Common myeloid progenitor, CD34-positive (primary cell): ENCODE data around the gene GPANK1.

Experiments
- CTCF ChIA-PET: fragments of 350-600 bp; sonication (Branson Sonifier 250); formaldehyde crosslinking; loops from one replicate; lab custom pipeline; 2021; ENCODE audit warnings: antibody characterized with exemption; lab: Charles Lee
- POLR2A ChIA-PET: fragments of 350-600 bp; sonication (Branson Sonifier 250); formaldehyde crosslinking; loops from one replicate; lab custom pipeline; 2021; ENCODE audit warnings: antibody characterized with exemption; lab: Charles Lee
- DNase-seq, 3 donors: peaks; one replicate each; pipeline versions ENCODE4 v3.0.0 to v3.0.0-alpha.2; 2013
- H3K27ac ChIP-seq, 2 experiments: 1 replicate in 1 of 2; 2 replicates in 1 of 2; pipeline ENCODE4 v1.7.0; 2013; ENCODE audit warnings: inconsistent platforms in 2 of 2, low read length in 2 of 2, mild to moderate bottlenecking in 2 of 2, low read depth in 1 of 2, moderate library complexity in 1 of 2; ENCODE audit not compliant: severe bottlenecking in 2 of 2, insufficient read depth in 1 of 2, poor library complexity in 1 of 2
- H3K27me3 ChIP-seq, 5 experiments: replicated peaks in 2 of 5; 1 replicate in 3 of 5; 2 replicates in 2 of 5; pipeline versions ENCODE4 v1.6.1 to v1.7.0; 2013; ENCODE audit warnings: low read length in 4 of 5, mild to moderate bottlenecking in 2 of 5, moderate library complexity in 2 of 5, inconsistent platforms in 1 of 5; ENCODE audit not compliant: insufficient read depth in 5 of 5, control insufficient read depth in 4 of 5
- H3K36me3 ChIP-seq, 4 experiments: 1 replicate in 2 of 4; 2 replicates in 2 of 4; pipeline versions ENCODE4 v1.6.1 to v1.7.0; 2013; ENCODE audit warnings: low read length in 3 of 4, control low read depth in 1 of 4, mild to moderate bottlenecking in 1 of 4; ENCODE audit not compliant: control insufficient read depth in 4 of 4, insufficient read depth in 4 of 4
- H3K4me1 ChIP-seq, 4 experiments: 1 replicate in 3 of 4; 2 replicates in 1 of 4; pipeline versions ENCODE4 v1.6.1 to v1.7.1; 2013; ENCODE audit warnings: low read length in 3 of 4, mild to moderate bottlenecking in 3 of 4, control low read depth in 1 of 4, inconsistent platforms in 1 of 4, moderate library complexity in 1 of 4; ENCODE audit not compliant: control insufficient read depth in 4 of 4, insufficient read depth in 4 of 4; ENCODE audit errors: control extremely low read depth in 1 of 4
- H3K4me3 ChIP-seq, 7 experiments: 1 replicate in 4 of 7; 2 replicates in 3 of 7; pipeline versions ENCODE4 v1.5.1 to v1.7.0; 2013; ENCODE audit warnings: mild to moderate bottlenecking in 7 of 7, low read length in 6 of 7, moderate library complexity in 6 of 7, inconsistent platforms in 2 of 7, low read depth in 2 of 7, control low read depth in 1 of 7; ENCODE audit not compliant: insufficient read depth in 4 of 7, control insufficient read depth in 1 of 7; ENCODE audit errors: extremely low read depth in 1 of 7
- H3K9me3 ChIP-seq, 5 experiments: 1 replicate in 4 of 5; 2 replicates in 1 of 5; pipeline versions ENCODE4 v1.6.1 to v1.7.1; 2013; ENCODE audit warnings: low read length in 4 of 5, mild to moderate bottlenecking in 2 of 5, inconsistent platforms in 1 of 5, low read depth in 1 of 5, moderate library complexity in 1 of 5; ENCODE audit not compliant: control insufficient read depth in 4 of 5, insufficient read depth in 2 of 5; ENCODE audit errors: control extremely low read depth in 1 of 5
- WGBS: methylation state at CpG from one replicate; pipeline ENCODE4 v1.1.5; 2013; ENCODE audit not compliant: insufficient coverage; 5-methylcytosine and 5-hydroxymethylcytosine counted together

Gene GPANK1

GRCh38 chr6:31630177-31630934 is 34.4 kb downstream of the GPANK1 start:
- H3K4me3 ChIP-seq = no peak overlapping the region
- WGBS = 96% methylated on average over 13 of the region's 25 CpGs
- H3K36me3 ChIP-seq = peaks cover 34 to 100% (median 86%) of the 10 kb centered on the region in 4 experiments
- no peaks in the 10 kb centered on the region for H3K9me3 ChIP-seq
- no peak overlapping the region for H3K27ac ChIP-seq
- no peaks in the 10 kb centered on the region for H3K4me1 ChIP-seq
- POLR2A ChIA-PET = interaction anchor here (0.6 kb wide), 1 partner anchor 234 kb away, joined by 4 read pairs; no protein-coding TSS in a partner anchor
- DNase-seq = no peak
- CTCF ChIA-PET = interaction anchor here (0.6 kb wide), 1 partner anchor 79 kb away, joined by 3 read pairs; no protein-coding TSS in a partner anchor
- no peaks in the 10 kb centered on the region for H3K27me3 ChIP-seq

GRCh38 chr6:31629014-31629413 is 35.8 kb downstream of the GPANK1 start:
- POLR2A ChIA-PET = interaction anchor here (1.8 kb wide), 1 partner anchor 23 kb away, joined by 6 read pairs; the partner anchor contains the start of gene BAG6

GRCh38 chr6:31627690-31628287 is 37.0 kb downstream of the GPANK1 start:
- Histone ChIP-seq H3K9me3 (no peaks in the 10 kb centered on the region), H3K27ac (no peak overlapping the region), H3K4me1 (peaks cover 0 to under 1% (median 0%) of the 10 kb centered on the region in 4 experiments), H3K27me3 (no peaks in the 10 kb centered on the region), H3K4me3 (no peak overlapping the region), H3K36me3 (peaks cover 32 to 98% (median 83%) of the 10 kb centered on the region in 4 experiments)
- CTCF ChIA-PET = interaction anchor here (1.0 to 2.3 kb wide), 4 partner anchors 11 to 102 kb away, joined by 3 to 5 read pairs (median 4); no protein-coding TSS in a partner anchor
- DNase-seq = no peak
- POLR2A ChIA-PET = interaction anchor here (1.8 kb wide), 1 partner anchor 24 kb away, joined by 6 read pairs; the partner anchor contains the start of gene BAG6
- WGBS = 96% methylated on average over 18 of the region's 19 CpGs

More at GRCh38 chr6:31629014-31629413, 35.8 kb downstream of the GPANK1 start:
- no peaks in the 10 kb centered on the region for H3K9me3 ChIP-seq
- WGBS = 95% methylated on average over 6 of the region's 7 CpGs
- peak overlapping the region in 1 of 2 experiments; percentile 29 for H3K27ac ChIP-seq
- H3K4me3 ChIP-seq = no peak overlapping the region
- no peak for DNase-seq
- peaks cover 32 to 99% (median 86%) of the 10 kb centered on the region in 4 experiments for H3K36me3 ChIP-seq
- no peaks in the 10 kb centered on the region for H3K4me1 ChIP-seq
- CTCF ChIA-PET = no interaction called here
- H3K27me3 ChIP-seq = no peaks in the 10 kb centered on the region

GRCh38 chr6:31626952-31627351 is 37.8 kb downstream of the GPANK1 start:
- no peak for DNase-seq
- ChIA-PET CTCF (interaction anchor here (1.0 to 2.3 kb wide), 5 partner anchors 8 to 78 kb away, joined by 3 to 5 read pairs (median 4); no protein-coding TSS in a partner anchor), POLR2A (no interaction called here)
- 100% methylated on average over 2 of the region's 10 CpGs for WGBS
- Histone ChIP-seq H3K27ac (peak overlapping the region in 1 of 2 experiments; percentile 12), H3K4me1 (peaks cover 6 to 8% (median 7%) of the 10 kb centered on the region in 4 experiments), H3K9me3 (no peaks in the 10 kb centered on the region), H3K27me3 (no peaks in the 10 kb centered on the region), H3K4me3 (no peak overlapping the region), H3K36me3 (peaks cover 31 to 96% (median 79%) of the 10 kb centered on the region in 4 experiments)

GRCh38 chr6:31624070-31624469 is 40.7 kb downstream of the GPANK1 start:
- H3K4me3 ChIP-seq = no peak overlapping the region
- WGBS = no CpG with 5 or more reads among the region's 10 CpGs
- H3K4me1 ChIP-seq = peaks cover 16 to 22% (median 19%) of the 10 kb centered on the region in 4 experiments
- peaks cover 28 to 71% (median 58%) of the 10 kb centered on the region in 4 experiments for H3K36me3 ChIP-seq
- no peak overlapping the region for H3K27ac ChIP-seq
- no peaks in the 10 kb centered on the region for H3K9me3 ChIP-seq
- ChIA-PET CTCF (interaction anchor here (1.1 to 3.0 kb wide), 2 partner anchors 13 to 28 kb away, joined by 3 to 12 read pairs; partner anchors contain the start of gene BAG6), POLR2A (no interaction called here)
- H3K27me3 ChIP-seq = no peaks in the 10 kb centered on the region
- no peak for DNase-seq

- H3K27ac ChIP-seq = peak overlapping the region in 1 of 2 experiments; percentile 96
- peaks cover 16 to 57% (median 46%) of the 10 kb centered on the region in 4 experiments for H3K36me3 ChIP-seq
- WGBS = 91% methylated on average over 9 of the region's 10 CpGs
- peaks cover 16 to 30% (median 23%) of the 10 kb centered on the region in 4 experiments for H3K4me1 ChIP-seq
- DNase-seq = no peak
- H3K4me3 ChIP-seq = peak overlapping the region in 2 of 7 experiments; percentile 92
- H3K9me3 ChIP-seq = no peaks in the 10 kb centered on the region
- POLR2A ChIA-PET = interaction anchor here (0.6 to 2.8 kb wide), 3 partner anchors 10 to 29 kb away, joined by 3 to 19 read pairs (median 5); partner anchors contain the start of gene BAG6
- no peaks in the 10 kb centered on the region for H3K27me3 ChIP-seq
- CTCF ChIA-PET = interaction anchor here (0.6 to 3.0 kb wide), 10 partner anchors 11 to 1236 kb away, joined by 3 to 15 read pairs (median 4); partner anchors contain the start of gene BAG6
These were observed 42.1 kb downstream of the GPANK1 start for GRCh38 chr6:31622684-31623091.
